Measurements from ENCODE around the gene PLCD4. TPM values are rescaled to one million over a fixed set of nuclear protein-coding genes. Genes with fewer than 3 reads are reported as not detected.

Gene PLCD4
- total RNA-seq, 2 donors from 2014 or later: 0.26 to 0.73 TPM

DNA sequence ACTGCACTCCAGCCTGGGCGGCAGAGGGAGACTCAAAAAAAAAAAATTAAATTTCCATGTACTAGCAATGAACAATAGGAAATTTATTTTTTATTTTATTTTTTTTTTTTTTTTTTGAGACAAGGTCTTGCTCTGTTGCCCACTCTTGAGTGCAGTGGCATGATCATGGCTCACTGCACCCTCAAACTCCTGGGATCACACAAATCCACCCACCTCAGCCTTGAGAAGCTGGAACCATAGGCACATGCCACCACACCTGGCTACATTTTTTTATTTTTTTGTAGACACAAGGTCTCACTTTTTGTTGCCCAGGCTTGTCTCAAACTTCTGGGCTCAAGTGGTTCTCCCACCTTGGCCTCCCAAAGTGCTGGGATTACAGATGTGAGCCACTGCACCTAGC is 22.2 kb upstream of the PLCD4 start:
- Histone ChIP-seq H3K9ac (ENCODE audit: extremely low read depth, low read length, poor library complexity, severe bottlenecking) (no peak overlapping the region), H3K9me3 (ENCODE audit: control insufficient read depth, low read length) (no peaks in the 10 kb centered on the region), H3K36me3 (ENCODE audit: control insufficient read depth, insufficient read depth, low read length) (peaks cover 87% of the 10 kb centered on the region), H3K27me3 (ENCODE audit: control insufficient read depth, insufficient read depth, low read length, poor library complexity, severe bottlenecking) (no peaks in the 10 kb centered on the region), H3K27ac (ENCODE audit: low read depth, low read length) (no peak overlapping the region), H3K4me1 (ENCODE audit: control insufficient read depth, insufficient read depth, low read length) (no peaks in the 10 kb centered on the region), H3K4me3 (ENCODE audit: low read length) (no peak overlapping the region)
- H3K36me3 Mint-ChIP-seq (ENCODE audit: low read depth): peaks cover 77% of the 10 kb centered on the region
- TF ChIP-seq, protein P1, sequence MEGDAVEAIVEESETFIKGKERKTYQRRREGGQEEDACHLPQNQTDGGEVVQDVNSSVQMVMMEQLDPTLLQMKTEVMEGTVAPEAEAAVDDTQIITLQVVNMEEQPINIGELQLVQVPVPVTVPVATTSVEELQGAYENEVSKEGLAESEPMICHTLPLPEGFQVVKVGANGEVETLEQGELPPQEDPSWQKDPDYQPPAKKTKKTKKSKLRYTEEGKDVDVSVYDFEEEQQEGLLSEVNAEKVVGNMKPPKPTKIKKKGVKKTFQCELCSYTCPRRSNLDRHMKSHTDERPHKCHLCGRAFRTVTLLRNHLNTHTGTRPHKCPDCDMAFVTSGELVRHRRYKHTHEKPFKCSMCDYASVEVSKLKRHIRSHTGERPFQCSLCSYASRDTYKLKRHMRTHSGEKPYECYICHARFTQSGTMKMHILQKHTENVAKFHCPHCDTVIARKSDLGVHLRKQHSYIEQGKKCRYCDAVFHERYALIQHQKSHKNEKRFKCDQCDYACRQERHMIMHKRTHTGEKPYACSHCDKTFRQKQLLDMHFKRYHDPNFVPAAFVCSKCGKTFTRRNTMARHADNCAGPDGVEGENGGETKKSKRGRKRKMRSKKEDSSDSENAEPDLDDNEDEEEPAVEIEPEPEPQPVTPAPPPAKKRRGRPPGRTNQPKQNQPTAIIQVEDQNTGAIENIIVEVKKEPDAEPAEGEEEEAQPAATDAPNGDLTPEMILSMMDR (conservative IDR thresholded peaks at IDR 0.05): no peak
- H3K4me3 Mint-ChIP-seq: no peak overlapping the region
- no peak overlapping the region for H3K27ac Mint-ChIP-seq
- H3K27me3 Mint-ChIP-seq (ENCODE audit: insufficient read depth): no peaks in the 10 kb centered on the region
- WGBS, 2 experiments (ENCODE audit: insufficient coverage in 1 of 2, insufficient read length in 1 of 2): no CpG with 5 or more reads among the region's 1 CpG
- H3K4me1 Mint-ChIP-seq: no peaks in the 10 kb centered on the region
- no peaks in the 10 kb centered on the region for H3K9me3 Mint-ChIP-seq
- no peak for DNase-seq

DNA sequence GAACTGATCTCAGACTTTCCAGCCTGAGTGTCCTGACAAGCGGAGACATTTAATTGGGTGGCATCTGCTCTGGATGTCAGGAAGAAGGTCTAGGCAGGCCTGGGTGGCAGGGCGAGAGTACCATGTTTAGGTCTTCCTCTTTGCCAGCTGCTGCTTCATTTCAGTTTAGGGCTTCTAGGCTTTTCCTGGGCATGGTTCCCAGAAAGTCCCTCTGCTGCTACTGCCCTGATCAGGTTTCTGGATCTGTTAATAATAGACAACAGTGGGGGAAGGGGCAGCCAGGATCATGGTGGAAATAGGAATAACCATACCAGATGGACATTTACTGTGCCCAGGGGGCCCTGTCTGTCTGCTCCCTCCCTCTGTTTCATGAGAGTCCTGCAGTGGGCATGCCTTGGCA is 2.3 kb upstream of the PLCD4 start:
- no peaks in the 10 kb centered on the region for H3K36me3 Mint-ChIP-seq (ENCODE audit: low read depth)
- Histone ChIP-seq H3K4me3 (ENCODE audit: low read length) (no peak overlapping the region), H3K27me3 (ENCODE audit: control insufficient read depth, insufficient read depth, low read length, poor library complexity, severe bottlenecking) (no peaks in the 10 kb centered on the region), H3K36me3 (ENCODE audit: control insufficient read depth, insufficient read depth, low read length) (no peaks in the 10 kb centered on the region), H3K27ac (ENCODE audit: low read depth, low read length) (no peak overlapping the region), H3K4me1 (ENCODE audit: control insufficient read depth, insufficient read depth, low read length) (no peaks in the 10 kb centered on the region), H3K9me3 (ENCODE audit: control insufficient read depth, low read length) (no peaks in the 10 kb centered on the region), H3K9ac (ENCODE audit: extremely low read depth, low read length, poor library complexity, severe bottlenecking) (no peak overlapping the region)
- no peak overlapping the region for H3K27ac Mint-ChIP-seq
- peaks cover 6% of the 10 kb centered on the region for H3K27me3 Mint-ChIP-seq (ENCODE audit: insufficient read depth)
- no peak for DNase-seq
- H3K4me3 Mint-ChIP-seq: no peak overlapping the region
- WGBS, 2 experiments (ENCODE audit: insufficient coverage in 1 of 2, insufficient read length in 1 of 2): 93 to 100% methylated on average over 2 of the region's 2 CpGs
- H3K4me1 Mint-ChIP-seq: peaks cover 2% of the 10 kb centered on the region
- H3K9me3 Mint-ChIP-seq: no peaks in the 10 kb centered on the region
- TF ChIP-seq, protein P1 (conservative IDR thresholded peaks at IDR 0.05): no peak

DNA sequence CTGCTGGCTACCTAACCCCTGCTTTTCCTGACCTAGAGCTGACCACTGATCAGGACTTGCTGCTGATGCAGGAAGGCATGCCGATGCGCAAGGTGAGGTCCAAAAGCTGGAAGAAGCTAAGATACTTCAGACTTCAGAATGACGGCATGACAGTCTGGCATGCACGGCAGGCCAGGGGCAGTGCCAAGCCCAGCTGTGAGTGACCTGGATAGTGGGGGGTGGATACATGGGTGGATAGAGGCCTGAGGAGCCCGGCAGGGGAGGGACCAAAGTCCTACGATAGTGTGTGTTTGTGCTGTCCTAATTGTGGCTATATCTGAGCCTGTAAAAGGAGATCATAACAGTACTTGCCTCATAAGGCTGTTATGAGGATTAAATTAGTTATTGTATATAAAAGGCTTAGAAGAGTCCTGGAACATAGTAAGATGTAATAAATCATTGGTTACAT is 8.2 kb downstream of the PLCD4 start:
- Histone ChIP-seq H3K36me3 (ENCODE audit: control insufficient read depth, insufficient read depth, low read length) (no peaks in the 10 kb centered on the region), H3K27me3 (ENCODE audit: control insufficient read depth, insufficient read depth, low read length, poor library complexity, severe bottlenecking) (no peaks in the 10 kb centered on the region), H3K27ac (ENCODE audit: low read depth, low read length) (no peak overlapping the region), H3K9me3 (ENCODE audit: control insufficient read depth, low read length) (no peaks in the 10 kb centered on the region), H3K9ac (ENCODE audit: extremely low read depth, low read length, poor library complexity, severe bottlenecking) (no peak overlapping the region), H3K4me1 (ENCODE audit: control insufficient read depth, insufficient read depth, low read length) (no peaks in the 10 kb centered on the region), H3K4me3 (ENCODE audit: low read length) (no peak overlapping the region)
- H3K4me3 Mint-ChIP-seq: no peak overlapping the region
- TF ChIP-seq, protein P1 (conservative IDR thresholded peaks at IDR 0.05): no peak
- no peak for DNase-seq
- H3K9me3 Mint-ChIP-seq: no peaks in the 10 kb centered on the region
- WGBS, 2 experiments (ENCODE audit: insufficient coverage in 1 of 2, insufficient read length in 1 of 2): 93 to 98% methylated on average over 5 to 6 of the region's 6 CpGs
- peaks cover 8% of the 10 kb centered on the region for H3K27me3 Mint-ChIP-seq (ENCODE audit: insufficient read depth)
- H3K4me1 Mint-ChIP-seq: no peaks in the 10 kb centered on the region
- no peaks in the 10 kb centered on the region for H3K36me3 Mint-ChIP-seq (ENCODE audit: low read depth)
- H3K27ac Mint-ChIP-seq: no peak overlapping the region
